ENCODE results near the gene LRWD1.
"Not testable (repeated sequence)": the region's sequence is repeated elsewhere in the genome, so short reads cannot be mapped to it uniquely, and the experiment has no call there.

Gene LRWD1

GRCh38 chr7:102503141-102503540, 38.4 kb downstream of the LRWD1 start:
- not testable (repeated sequence) for DNase-seq

DNA sequence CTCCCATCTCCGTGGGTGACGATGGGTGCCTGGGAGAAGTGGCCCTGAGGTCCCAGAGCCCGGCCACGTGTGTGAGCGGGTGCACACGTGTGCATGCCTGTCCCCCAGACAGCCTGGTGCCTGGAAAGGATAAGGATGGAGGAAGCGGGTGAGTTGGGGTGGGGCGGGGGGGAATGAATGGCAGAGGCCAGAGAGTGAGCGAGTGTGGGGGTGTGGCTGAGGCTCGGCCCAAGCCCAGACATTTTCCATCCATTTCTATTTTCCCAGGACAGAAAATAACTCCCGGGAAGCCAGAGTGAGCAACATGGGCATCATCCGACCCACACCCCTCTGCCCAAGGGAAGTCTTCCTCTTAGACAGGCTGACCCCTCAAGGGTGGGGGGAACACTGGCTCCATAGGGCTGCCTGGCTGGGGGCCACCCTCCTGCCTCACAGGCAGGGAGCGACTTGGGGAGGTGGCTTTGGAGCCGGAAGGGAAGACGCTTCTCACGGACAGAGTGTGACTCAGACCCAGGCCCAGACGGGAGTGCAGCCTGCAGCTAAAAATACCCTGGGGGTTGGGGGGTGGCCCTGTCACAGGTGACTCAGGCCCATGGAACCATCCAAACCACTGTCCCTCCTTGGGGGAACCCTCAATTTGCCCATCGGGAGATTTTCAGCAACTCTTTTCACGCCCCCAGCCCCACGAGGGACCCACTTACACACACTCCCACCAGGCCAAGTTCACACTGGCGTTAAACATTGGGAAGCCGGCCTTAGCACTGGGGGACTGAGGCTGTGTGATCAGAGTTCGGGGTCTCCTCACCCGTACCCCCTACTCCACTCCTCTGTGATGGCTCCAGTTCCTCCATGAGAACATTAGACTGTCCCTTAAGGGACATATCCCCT, 40.8 kb downstream of the LRWD1 start:
- DNase-seq, result not testable (repeated sequence)

GRCh38 chr7:102507410-102508088, 42.8 kb downstream of the LRWD1 start:
- not testable (repeated sequence) for DNase-seq

- DNase-seq, result not testable (repeated sequence)
These were observed 45.8 kb downstream of the LRWD1 start for GRCh38 chr7:102510575-102510974.

DNA sequence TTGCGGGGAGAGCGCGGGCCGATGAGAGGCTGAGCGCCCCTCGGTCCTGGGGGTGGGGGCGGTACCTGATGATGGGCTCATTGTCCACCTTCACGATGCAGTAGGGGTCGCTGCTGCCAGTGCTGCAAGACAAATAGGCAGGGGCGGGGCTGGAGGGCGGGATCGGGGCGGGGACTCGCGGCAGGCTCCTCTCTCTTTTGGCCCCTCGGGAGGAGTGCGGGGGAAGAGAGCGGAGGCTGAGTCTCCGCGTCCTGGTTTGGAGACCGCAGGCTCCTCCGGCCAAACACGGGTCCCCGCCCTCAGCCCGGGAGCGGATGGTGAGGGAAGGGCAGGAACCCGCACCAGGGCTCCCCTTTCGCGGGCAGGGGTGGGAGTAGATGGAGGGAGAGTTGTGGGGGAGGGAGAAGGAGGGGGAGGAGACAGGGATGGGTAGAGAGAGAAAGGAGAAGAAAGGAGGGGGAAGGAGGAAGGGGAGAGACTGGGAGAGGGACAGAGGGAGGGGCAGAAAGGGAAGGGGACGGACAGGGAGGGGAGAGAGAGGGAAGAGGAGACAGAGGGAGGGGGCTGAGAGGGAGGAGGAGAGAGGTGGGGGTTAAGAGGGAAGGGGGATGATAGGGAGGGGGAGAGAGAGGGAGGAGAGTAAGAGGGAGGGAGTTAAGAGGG, 47.2 kb downstream of the LRWD1 start:
- not testable (repeated sequence) for DNase-seq

- not testable (repeated sequence) for DNase-seq
These were observed 47.9 kb downstream of the LRWD1 start for GRCh38 chr7:102512642-102513221.

- not testable (repeated sequence) for DNase-seq
These were observed 50.3 kb downstream of the LRWD1 start for GRCh38 chr7:102514881-102515721.

GRCh38 chr7:102515889-102516288, 51.1 kb downstream of the LRWD1 start:
- not testable (repeated sequence) for DNase-seq

DNA sequence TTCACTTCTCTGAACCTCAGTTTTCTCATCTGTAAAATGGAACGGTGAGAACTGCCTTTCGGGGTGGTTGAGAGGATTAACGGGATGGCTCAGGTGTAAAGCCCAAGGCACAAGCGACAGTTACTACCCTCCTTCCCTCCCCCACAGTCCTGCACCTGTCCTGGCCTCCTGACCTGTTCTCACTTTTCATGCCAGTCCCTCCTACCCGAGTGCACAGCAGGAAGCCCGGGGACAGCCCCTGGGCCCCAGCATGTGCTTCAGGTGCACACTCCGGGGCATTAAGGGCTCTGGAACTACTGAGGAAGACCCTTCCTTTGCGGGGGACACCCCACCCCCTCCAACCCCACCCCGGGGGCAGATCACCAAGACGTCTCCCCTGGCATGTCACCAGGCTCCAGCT, 52.2 kb downstream of the LRWD1 start:
- not testable (repeated sequence) for DNase-seq

GRCh38 chr7:102517550-102518147, 52.9 kb downstream of the LRWD1 start, which contains the start of gene RASA4B:
RASA4B (minus strand) TSS chr7:102517777; CDS start chr7:102517710, 67 bp downstream.
- DNase-seq, result not testable (repeated sequence)

- not testable (repeated sequence) for DNase-seq
These were observed 56.0 kb downstream of the LRWD1 start for GRCh38 chr7:102520797-102521196.
